Mesodermal cell (in vitro differentiated cells): ENCODE results near the gene TNF.
A peak's percentile ranks its signal among the peaks of the same experiment; 100 is the strongest.
"Not testable (repeated sequence)": the region's sequence is repeated elsewhere in the genome, so short reads cannot be mapped to it uniquely, and the experiment has no call there.

Experiments used
- H3K27ac ChIP-seq: 2 replicates; pipeline ENCODE4 v1.7.0; 2013; ENCODE audit warnings: mild to moderate bottlenecking, low read depth, low read length, moderate library complexity; ENCODE audit not compliant: severe bottlenecking
- H3K36me3 ChIP-seq: 2 replicates; pipeline ENCODE4 v1.7.1; 2013; ENCODE audit warnings: mild to moderate bottlenecking, low read length, moderate library complexity; ENCODE audit not compliant: control insufficient read depth, insufficient read depth
- H3K4me1 ChIP-seq: one replicate; pipeline ENCODE4 v1.7.1; 2013; ENCODE audit warnings: mild to moderate bottlenecking, low read length; ENCODE audit not compliant: insufficient read depth, control insufficient read depth, poor library complexity, severe bottlenecking
- H3K4me3 ChIP-seq: 2 replicates; pipeline ENCODE4 v1.7.0; 2013; ENCODE audit warnings: low read length, control low read depth, mild to moderate bottlenecking; ENCODE audit not compliant: insufficient read depth, poor library complexity, severe bottlenecking; ENCODE audit errors: extremely low read depth
- H3K9me3 ChIP-seq: 2 replicates; pipeline ENCODE4 v1.7.1; 2013; ENCODE audit warnings: mild to moderate bottlenecking, low read length, moderate library complexity; ENCODE audit not compliant: control insufficient read depth
- WGBS, 2 experiments: methylation state at CpG; one replicate each; pipeline ENCODE4 v1.1.5; 2013; ENCODE audit warnings: missing lambda C conversion rate in 2 of 2; ENCODE audit not compliant: insufficient coverage in 2 of 2; 5-methylcytosine and 5-hydroxymethylcytosine counted together

TNF gene

GRCh38 chr6:31545291-31545690 lies 30.1 kb upstream of the TNF start:
- peaks cover 17% of the 10 kb centered on the region for H3K4me1 ChIP-seq
- no peak overlapping the region for H3K4me3 ChIP-seq
- 90% methylated on average over 7 of the region's 7 CpGs for WGBS, 2 experiments
- H3K9me3 ChIP-seq = no peaks in the 10 kb centered on the region
- H3K36me3 ChIP-seq = peaks cover 28% of the 10 kb centered on the region
- no peak overlapping the region for H3K27ac ChIP-seq

GRCh38 chr6:31546339-31546957 lies 28.9 kb upstream of the TNF start, which contains the start of gene ATP6V1G2:
TSS of gene ATP6V1G2 (minus strand) at chr6:31546608. CDS start at chr6:31546559, 49 bp downstream.
- H3K27ac ChIP-seq = peak within 1 kb of the TSS; percentile 47
- peaks cover 16% of the 10 kb centered on the region for H3K4me1 ChIP-seq

GRCh38 chr6:31546958-31547726 lies 28.2 kb upstream of the TNF start, which contains the start of gene NFKBIL1:
TSS of gene NFKBIL1 (plus strand) at chr6:31547608. CDS start at chr6:31547695, 87 bp downstream.
- H3K36me3 ChIP-seq = peaks cover 32% of the 10 kb centered on the region
- peak within 1 kb of the TSS; percentile 42 for H3K4me3 ChIP-seq
- peak within 1 kb of the TSS; percentile 47 for H3K27ac ChIP-seq
- no peaks in the 10 kb centered on the region for H3K9me3 ChIP-seq
- peaks cover 16% of the 10 kb centered on the region for H3K4me1 ChIP-seq
- WGBS, 2 experiments = 0 to 2% methylated on average over 12 to 16 of the region's 25 CpGs

More at GRCh38 chr6:31546339-31546957, 28.9 kb upstream of the TNF start, which contains the start of gene ATP6V1G2:
- Histone ChIP-seq H3K36me3 (peaks cover 29% of the 10 kb centered on the region), H3K4me3 (peak within 1 kb of the TSS; percentile 42), H3K9me3 (no peaks in the 10 kb centered on the region)
- WGBS, 2 experiments = 0 to 1% methylated on average over 8 to 9 of the region's 11 CpGs

GRCh38 chr6:31547727-31548543 lies 27.4 kb upstream of the TNF start:
- 87 to 95% methylated on average over 13 to 22 of the region's 24 CpGs for WGBS, 2 experiments
- H3K4me1 ChIP-seq = peaks cover 16% of the 10 kb centered on the region
- no peaks in the 10 kb centered on the region for H3K9me3 ChIP-seq
- H3K4me3 ChIP-seq = peak overlapping the region; percentile 42
- H3K36me3 ChIP-seq = peaks cover 32% of the 10 kb centered on the region
- H3K27ac ChIP-seq = no peak overlapping the region

GRCh38 chr6:31548544-31548873 lies 26.9 kb upstream of the TNF start:
- H3K9me3 ChIP-seq = no peaks in the 10 kb centered on the region
- peaks cover 37% of the 10 kb centered on the region for H3K36me3 ChIP-seq
- H3K4me1 ChIP-seq = peaks cover 16% of the 10 kb centered on the region
- H3K4me3 ChIP-seq = peak overlapping the region; percentile 42
- no peak overlapping the region for H3K27ac ChIP-seq
- 100% methylated on average over 1 of the region's 2 CpGs; no CpG with 5 or more reads in 1 of the 2 experiments for WGBS, 2 experiments

- WGBS, 2 experiments = 51 to 54% methylated on average over 4 of the region's 5 CpGs
- not testable (repeated sequence) for H3K4me3 ChIP-seq, H3K9me3 ChIP-seq, H3K27ac ChIP-seq, H3K4me1 ChIP-seq
- peaks cover 56% of the 10 kb centered on the region for H3K36me3 ChIP-seq
Measured at GRCh38 chr6:31551371-31551770, 24.0 kb upstream of the TNF start.

GRCh38 chr6:31556307-31556706 lies 19.1 kb upstream of the TNF start:
- WGBS, 2 experiments = 94 to 100% methylated on average over 2 of the region's 3 CpGs
- Histone ChIP-seq H3K4me3 (no peak overlapping the region), H3K36me3 (peaks cover 45% of the 10 kb centered on the region), H3K9me3 (no peaks in the 10 kb centered on the region), H3K27ac (no peak overlapping the region), H3K4me1 (peaks cover 30% of the 10 kb centered on the region)

- H3K4me1 ChIP-seq = peaks cover 30% of the 10 kb centered on the region
- no peak overlapping the region for H3K27ac ChIP-seq
- no peaks in the 10 kb centered on the region for H3K9me3 ChIP-seq
- no peak overlapping the region for H3K4me3 ChIP-seq
- H3K36me3 ChIP-seq = peaks cover 45% of the 10 kb centered on the region
- 87% methylated on average over 19 to 20 of the region's 24 CpGs for WGBS, 2 experiments
Measured at GRCh38 chr6:31557443-31558317, 17.7 kb upstream of the TNF start.

- Histone ChIP-seq H3K27ac (peak overlapping the region; percentile 36), H3K9me3 (no peaks in the 10 kb centered on the region), H3K4me1 (peaks cover 35% of the 10 kb centered on the region), H3K36me3 (peaks cover 42% of the 10 kb centered on the region), H3K4me3 (no peak overlapping the region)
- 91 to 95% methylated on average over 7 to 8 of the region's 8 CpGs for WGBS, 2 experiments
Measured at GRCh38 chr6:31558318-31558625, 17.1 kb upstream of the TNF start.
